CD8-positive, alpha-beta memory T cell (primary cell): ENCODE data around the gene HTR2A. TPM values are rescaled to one million over a fixed set of nuclear protein-coding genes. Genes with fewer than 3 reads are reported as not detected.
A peak's percentile ranks its signal among the peaks of the same experiment; 100 is the strongest.

Source experiments
- CTCF ChIA-PET: fragments of 350-600 bp; sonication (Branson Sonifier 250); formaldehyde crosslinking; loops from one replicate; lab custom pipeline; 2021; ENCODE audit warnings: antibody characterized with exemption; lab: Charles Lee
- POLR2A ChIA-PET: fragments of 350-600 bp; sonication (Branson Sonifier 250); formaldehyde crosslinking; loops from one replicate; lab custom pipeline; 2021; ENCODE audit warnings: antibody characterized with exemption; lab: Charles Lee
- DNase-seq, 5 donors: peaks; one replicate each; pipeline versions ENCODE4 v3.0.0 to v3.0.0-alpha.2; 2020 to 2022; ENCODE audit warnings: mixed read lengths in 1 of 5
- H3K27ac ChIP-seq: one replicate; pipeline ENCODE4 v1.7.0; 2013; ENCODE audit warnings: low read depth, mild to moderate bottlenecking, low read length, moderate library complexity
- H3K27me3 ChIP-seq: 2 replicates; pipeline ENCODE4 v1.7.0; 2013; ENCODE audit warnings: low read length, mild to moderate bottlenecking; ENCODE audit not compliant: insufficient read depth, poor library complexity, severe bottlenecking
- H3K36me3 ChIP-seq: 2 replicates; pipeline ENCODE4 v1.7.0; 2013; ENCODE audit warnings: mild to moderate bottlenecking, low read length, moderate library complexity; ENCODE audit not compliant: insufficient read depth
- H3K4me1 ChIP-seq: 2 replicates; pipeline ENCODE4 v1.7.0; 2013; ENCODE audit warnings: mild to moderate bottlenecking, low read length, moderate library complexity; ENCODE audit not compliant: insufficient read depth
- H3K4me3 ChIP-seq: 2 replicates; pipeline ENCODE4 v1.7.0; 2013; ENCODE audit warnings: mild to moderate bottlenecking, low read length
- H3K9me3 ChIP-seq: 2 replicates; pipeline ENCODE4 v1.7.0; 2013; ENCODE audit warnings: mild to moderate bottlenecking, low read length
- H3K27ac Mint-ChIP-seq, 8 donors: one replicate each; pipeline ENCODE4 v1.8.0; 2020 to 2021; ENCODE audit warnings: mixed read lengths in 8 of 8, mild to moderate bottlenecking in 6 of 8, inconsistent platforms in 3 of 8, moderate library complexity in 3 of 8
- H3K27me3 Mint-ChIP-seq, 2 donors: one replicate each; pipeline ENCODE4 v1.8.0; 2020 to 2021; ENCODE audit warnings: mixed read lengths in 2 of 2, mild to moderate bottlenecking in 1 of 2, moderate library complexity in 1 of 2
- H3K36me3 Mint-ChIP-seq, 3 donors: one replicate each; pipeline ENCODE4 v1.8.0; 2020 to 2021; ENCODE audit warnings: mixed read lengths in 3 of 3, inconsistent platforms in 1 of 3, mild to moderate bottlenecking in 1 of 3
- H3K4me1 Mint-ChIP-seq, 3 donors: one replicate each; pipeline ENCODE4 v1.8.0; 2020 to 2021; ENCODE audit warnings: mixed read lengths in 3 of 3, inconsistent platforms in 1 of 3, mild to moderate bottlenecking in 1 of 3
- H3K4me3 Mint-ChIP-seq, 7 donors: one replicate each; pipeline ENCODE4 v1.8.0; 2020 to 2021; ENCODE audit warnings: mixed read lengths in 7 of 7, mild to moderate bottlenecking in 6 of 7, moderate library complexity in 4 of 7, inconsistent platforms in 2 of 7
- H3K9me3 Mint-ChIP-seq, 5 donors: one replicate each; pipeline ENCODE4 v1.8.0; 2020 to 2022; ENCODE audit warnings: mixed read lengths in 5 of 5, mild to moderate bottlenecking in 3 of 5, moderate library complexity in 2 of 5, inconsistent platforms in 1 of 5
- polyA plus RNA-seq: library from polyadenylated mRNA; unstranded; fragments of 300-500 nt; fragmentation: Illumina TruSeq; gene quantifications from one replicate; pipeline ENCODE4 v1.2.3, GENCODE V29; 2021
- total RNA-seq, 2 experiments: library from RNA; stranded (reverse); gene quantifications; one replicate each; pipeline ENCODE4 v1.2.3, GENCODE V29; 2021

HTR2A gene
- total and polyA plus RNA-seq, 3 experiments from 2014 or later: not detected

- H3K4me3 Mint-ChIP-seq: peak overlapping the region; percentile 56 to 89 (median 70)
- ChIA-PET POLR2A (no interaction called here), CTCF (interaction anchor here (0.7 to 1.5 kb wide), 9 partner anchors 8 to 1876 kb away, joined by 3 to 5 read pairs (median 4); no protein-coding TSS in a partner anchor)
- peaks cover 14 to 28% (median 28%) of the 10 kb centered on the region in 3 donors for H3K4me1 Mint-ChIP-seq
- DNase-seq: peak; percentile 35 to 67 (median 38)
- H3K4me3 ChIP-seq: peak overlapping the region; percentile 43
- H3K36me3 Mint-ChIP-seq: no peaks in the 10 kb centered on the region
- H3K27ac ChIP-seq: no peak overlapping the region
- no peaks in the 10 kb centered on the region for H3K36me3 ChIP-seq
- H3K27ac Mint-ChIP-seq: peak overlapping the region in 1 of 8 donors; percentile 23
- H3K27me3 ChIP-seq: peaks cover 9% of the 10 kb centered on the region
- peaks cover 19 to 68% of the 10 kb centered on the region in 2 donors for H3K27me3 Mint-ChIP-seq
- H3K9me3 ChIP-seq: no peaks in the 10 kb centered on the region
- no peaks in the 10 kb centered on the region for H3K9me3 Mint-ChIP-seq
- H3K4me1 ChIP-seq: no peaks in the 10 kb centered on the region
Observed at GRCh38 chr13:46893798-46894560, 2.9 kb downstream of the HTR2A start.

GRCh38 chr13:46893221-46893740 lies 3.6 kb downstream of the HTR2A start:
- Histone ChIP-seq H3K36me3 (no peaks in the 10 kb centered on the region), H3K27me3 (peaks cover 9% of the 10 kb centered on the region), H3K9me3 (no peaks in the 10 kb centered on the region), H3K27ac (no peak overlapping the region), H3K4me3 (peak overlapping the region; percentile 43), H3K4me1 (no peaks in the 10 kb centered on the region)
- DNase-seq: no peak
- H3K27ac Mint-ChIP-seq: no peak overlapping the region
- peak overlapping the region; percentile 56 to 89 (median 68) for H3K4me3 Mint-ChIP-seq
- POLR2A ChIA-PET: no interaction called here
- no peaks in the 10 kb centered on the region for H3K9me3 Mint-ChIP-seq
- H3K27me3 Mint-ChIP-seq: peaks cover 21 to 70% of the 10 kb centered on the region in 2 donors
- CTCF ChIA-PET: interaction anchor here (0.7 to 1.5 kb wide), 5 partner anchors 9 to 1876 kb away, joined by 3 to 4 read pairs (median 4); no protein-coding TSS in a partner anchor
- no peaks in the 10 kb centered on the region for H3K36me3 Mint-ChIP-seq
- peaks cover 14 to 28% (median 28%) of the 10 kb centered on the region in 3 donors for H3K4me1 Mint-ChIP-seq

GRCh38 chr13:46885018-46885417 lies 11.8 kb downstream of the HTR2A start:
- no peak overlapping the region for H3K4me3 Mint-ChIP-seq
- ChIA-PET POLR2A (no interaction called here), CTCF (interaction anchor here (1.6 kb wide), 1 partner anchor 9 kb away, joined by 4 read pairs; no protein-coding TSS in a partner anchor)
- H3K27ac ChIP-seq: no peak overlapping the region
- DNase-seq: no peak
- peaks cover 3% of the 10 kb centered on the region for H3K27me3 ChIP-seq
- H3K36me3 Mint-ChIP-seq: peaks cover 0 to 4% (median 0%) of the 10 kb centered on the region in 3 donors
- no peak overlapping the region for H3K27ac Mint-ChIP-seq
- peaks cover 0 to 7% (median 2%) of the 10 kb centered on the region in 5 donors for H3K9me3 Mint-ChIP-seq
- H3K4me1 ChIP-seq: no peaks in the 10 kb centered on the region
- H3K27me3 Mint-ChIP-seq: peaks cover 8 to 45% of the 10 kb centered on the region in 2 donors
- H3K4me1 Mint-ChIP-seq: no peaks in the 10 kb centered on the region
- H3K36me3 ChIP-seq: no peaks in the 10 kb centered on the region
- H3K4me3 ChIP-seq: no peak overlapping the region
- no peaks in the 10 kb centered on the region for H3K9me3 ChIP-seq

- Histone ChIP-seq H3K4me1 (no peaks in the 10 kb centered on the region), H3K4me3 (no peak overlapping the region), H3K9me3 (no peaks in the 10 kb centered on the region), H3K27me3 (peaks cover 3% of the 10 kb centered on the region), H3K36me3 (no peaks in the 10 kb centered on the region), H3K27ac (no peak overlapping the region)
- peaks cover 8 to 47% of the 10 kb centered on the region in 2 donors for H3K27me3 Mint-ChIP-seq
- DNase-seq: no peak
- H3K36me3 Mint-ChIP-seq: peaks cover 0 to 4% (median 0%) of the 10 kb centered on the region in 3 donors
- peaks cover 0 to 7% (median 2%) of the 10 kb centered on the region in 5 donors for H3K9me3 Mint-ChIP-seq
- POLR2A ChIA-PET: no interaction called here
- CTCF ChIA-PET: interaction anchor here (1.3 to 1.6 kb wide), 2 partner anchors 9 to 10 kb away, joined by 4 read pairs; no protein-coding TSS in a partner anchor
- H3K4me3 Mint-ChIP-seq: no peak overlapping the region
- no peak overlapping the region for H3K27ac Mint-ChIP-seq
- no peaks in the 10 kb centered on the region for H3K4me1 Mint-ChIP-seq
Observed at GRCh38 chr13:46884531-46884930, 12.3 kb downstream of the HTR2A start.

- no peak overlapping the region for H3K4me3 Mint-ChIP-seq
- H3K36me3 ChIP-seq: no peaks in the 10 kb centered on the region
- H3K4me1 Mint-ChIP-seq: no peaks in the 10 kb centered on the region
- H3K27ac ChIP-seq: no peak overlapping the region
- H3K9me3 ChIP-seq: no peaks in the 10 kb centered on the region
- no peaks in the 10 kb centered on the region for H3K4me1 ChIP-seq
- H3K27me3 Mint-ChIP-seq: peaks cover 10 to 56% of the 10 kb centered on the region in 2 donors
- H3K36me3 Mint-ChIP-seq: no peaks in the 10 kb centered on the region
- no peak overlapping the region for H3K4me3 ChIP-seq
- ChIA-PET POLR2A (no interaction called here), CTCF (no interaction called here)
- peaks cover under 1% of the 10 kb centered on the region for H3K27me3 ChIP-seq
- H3K9me3 Mint-ChIP-seq: peaks cover 0 to 3% (median 0%) of the 10 kb centered on the region in 5 donors
- no peak for DNase-seq
- H3K27ac Mint-ChIP-seq: no peak overlapping the region
Observed at GRCh38 chr13:46881621-46882020, 15.2 kb downstream of the HTR2A start.

- Histone ChIP-seq H3K27me3 (no peaks in the 10 kb centered on the region), H3K27ac (no peak overlapping the region), H3K36me3 (no peaks in the 10 kb centered on the region), H3K4me1 (no peaks in the 10 kb centered on the region), H3K9me3 (no peaks in the 10 kb centered on the region), H3K4me3 (no peak overlapping the region)
- H3K9me3 Mint-ChIP-seq: no peaks in the 10 kb centered on the region
- H3K27ac Mint-ChIP-seq: no peak overlapping the region
- no peaks in the 10 kb centered on the region for H3K4me1 Mint-ChIP-seq
- ChIA-PET CTCF (no interaction called here), POLR2A (no interaction called here)
- H3K4me3 Mint-ChIP-seq: no peak overlapping the region
- DNase-seq: no peak
- H3K27me3 Mint-ChIP-seq: peaks cover 8 to 38% of the 10 kb centered on the region in 2 donors
- H3K36me3 Mint-ChIP-seq: no peaks in the 10 kb centered on the region
Observed at GRCh38 chr13:46874006-46874405, 22.8 kb downstream of the HTR2A start.

GRCh38 chr13:46871557-46871956 lies 25.3 kb downstream of the HTR2A start:
- H3K4me1 ChIP-seq: no peaks in the 10 kb centered on the region

GRCh38 chr13:46868091-46868490 lies 28.8 kb downstream of the HTR2A start:
- Histone ChIP-seq H3K9me3 (no peaks in the 10 kb centered on the region), H3K27ac (no peak overlapping the region), H3K36me3 (no peaks in the 10 kb centered on the region), H3K4me1 (no peaks in the 10 kb centered on the region), H3K4me3 (no peak overlapping the region), H3K27me3 (no peaks in the 10 kb centered on the region)
- H3K27ac Mint-ChIP-seq: no peak overlapping the region
- no peaks in the 10 kb centered on the region for H3K4me1 Mint-ChIP-seq
- ChIA-PET POLR2A (no interaction called here), CTCF (no interaction called here)
- DNase-seq: no peak
- no peaks in the 10 kb centered on the region for H3K36me3 Mint-ChIP-seq
- no peak overlapping the region for H3K4me3 Mint-ChIP-seq
- H3K27me3 Mint-ChIP-seq: peaks cover 6 to 18% of the 10 kb centered on the region in 2 donors
- H3K9me3 Mint-ChIP-seq: no peaks in the 10 kb centered on the region

More at GRCh38 chr13:46871557-46871956, 25.3 kb downstream of the HTR2A start:
- Mint-ChIP-seq H3K36me3 (no peaks in the 10 kb centered on the region), H3K9me3 (no peaks in the 10 kb centered on the region), H3K4me1 (no peaks in the 10 kb centered on the region), H3K27me3 (peaks cover 7 to 23% of the 10 kb centered on the region in 2 donors), H3K4me3 (no peak overlapping the region), H3K27ac (no peak overlapping the region)
- CTCF ChIA-PET: interaction anchor here (1.5 kb wide), 1 partner anchor 23 kb away, joined by 4 read pairs; no protein-coding TSS in a partner anchor
- POLR2A ChIA-PET: no interaction called here
- H3K27ac ChIP-seq: no peak overlapping the region
- DNase-seq: no peak
- no peak overlapping the region for H3K4me3 ChIP-seq
- H3K9me3 ChIP-seq: no peaks in the 10 kb centered on the region
- H3K36me3 ChIP-seq: no peaks in the 10 kb centered on the region
- H3K27me3 ChIP-seq: no peaks in the 10 kb centered on the region
